HG03108 (cell line): Measurements from ENCODE around the gene ABCC6.
"Not testable (repeated sequence)": the region's sequence is repeated elsewhere in the genome, so short reads cannot be mapped to it uniquely, and the experiment has no call there.

ENCODE experiments used
- ATAC-seq: cut with Tn5 transposase; IDR thresholded peaks from one replicate; pipeline ENCODE4 v1.9.1; 2021; ENCODE audit warnings: moderate library complexity; ENCODE audit not compliant: unreplicated experiment

ABCC6 gene

GRCh38 chr16:16120382-16121184 lies 102.7 kb downstream of the ABCC6 start:
- ATAC-seq = no peak

GRCh38 chr16:16120044-16120381 lies 103.3 kb downstream of the ABCC6 start:
- no peak for ATAC-seq

- no peak for ATAC-seq
These were observed 105.0 kb downstream of the ABCC6 start for GRCh38 chr16:16118337-16118736.

GRCh38 chr16:16116841-16117240 lies 106.5 kb downstream of the ABCC6 start:
- ATAC-seq = no peak

GRCh38 chr16:16113076-16113475 lies 110.2 kb downstream of the ABCC6 start:
- no peak for ATAC-seq

GRCh38 chr16:16112450-16113053 lies 110.7 kb downstream of the ABCC6 start:
- ATAC-seq = no peak

- ATAC-seq = no peak
These were observed 111.7 kb downstream of the ABCC6 start for GRCh38 chr16:16111639-16112038.

GRCh38 chr16:16110111-16110490 lies 113.2 kb downstream of the ABCC6 start:
- no peak for ATAC-seq

GRCh38 chr16:16109453-16110110 lies 113.7 kb downstream of the ABCC6 start:
- no peak for ATAC-seq

GRCh38 chr16:16108759-16109158 lies 114.5 kb downstream of the ABCC6 start:
- ATAC-seq = no peak

GRCh38 chr16:16107839-16108238 lies 115.5 kb downstream of the ABCC6 start:
- no peak for ATAC-seq

GRCh38 chr16:16106466-16106865 lies 116.8 kb downstream of the ABCC6 start:
- no peak for ATAC-seq

- ATAC-seq = no peak
These were observed 117.6 kb downstream of the ABCC6 start for GRCh38 chr16:16105646-16106045.

- not testable (repeated sequence) for ATAC-seq
These were observed 118.5 kb downstream of the ABCC6 start for GRCh38 chr16:16104804-16105141.

GRCh38 chr16:16104132-16104803 lies 119.0 kb downstream of the ABCC6 start:
- ATAC-seq = not testable (repeated sequence)

GRCh38 chr16:16102738-16103137 lies 120.6 kb downstream of the ABCC6 start:
- ATAC-seq = no peak

GRCh38 chr16:16101585-16101984 lies 121.7 kb downstream of the ABCC6 start:
- ATAC-seq = no peak

GRCh38 chr16:16100631-16101030 lies 122.7 kb downstream of the ABCC6 start:
- ATAC-seq = no peak

GRCh38 chr16:16099320-16099719 lies 124.0 kb downstream of the ABCC6 start:
- no peak for ATAC-seq
